ENCODE results near the gene SDR9C7.

Gene SDR9C7

GRCh38 chr12:56878010-56878339 lies 56.2 kb downstream of the SDR9C7 start:
- TF ChIP-seq POLR2A (IDR thresholded peaks at IDR 0.05; ENCODE audit: low read length) = no peak
- TF ChIP-seq GATA1 (IDR thresholded peaks at IDR 0.05; ENCODE audit: low read depth, low read length) = peak; percentile 15
- DNase-seq = peak; percentile 86 to 97

GRCh38 chr12:56877195-56878009 lies 56.8 kb downstream of the SDR9C7 start:
- TF ChIP-seq POLR2A (IDR thresholded peaks at IDR 0.05; ENCODE audit: low read length) = no peak
- TF ChIP-seq GATA1 (IDR thresholded peaks at IDR 0.05; ENCODE audit: low read depth, low read length) = no peak
- DNase-seq = peak; percentile 57 to 60

- DNase-seq = no peak
- TF ChIP-seq GATA1 (IDR thresholded peaks at IDR 0.05; ENCODE audit: low read depth, low read length) (no peak), POLR2A (IDR thresholded peaks at IDR 0.05; ENCODE audit: low read length) (no peak)
Measured at GRCh38 chr12:56874821-56875220, 59.4 kb downstream of the SDR9C7 start.

- no peak for DNase-seq
- no peak for TF ChIP-seq GATA1 (IDR thresholded peaks at IDR 0.05; ENCODE audit: low read depth, low read length)
- TF ChIP-seq POLR2A (IDR thresholded peaks at IDR 0.05; ENCODE audit: low read length) = no peak
Measured at GRCh38 chr12:56873382-56873781, 60.8 kb downstream of the SDR9C7 start.
